HL-60 (cell line): Measurements from ENCODE around the gene FGF1.

Experiments used
- GABPA ChIP-seq: IDR thresholded peaks from 2 replicates; pipeline ENCODE4 v1.6.1; 2012; ENCODE audit warnings: low read depth
- POLR2AphosphoS5 ChIP-seq: IDR thresholded peaks from 2 replicates; pipeline ENCODE4 v1.6.1; 2012; ENCODE audit warnings: low read depth
- SPI1 ChIP-seq: IDR thresholded peaks from 2 replicates; pipeline ENCODE4 v1.6.1; 2012; ENCODE audit warnings: low read depth, mild to moderate bottlenecking, borderline replicate concordance
- TF ChIP-seq, protein P1 (sequence below): IDR thresholded peaks from one replicate; pipeline ENCODE4 v1.5.1; 2011; ENCODE audit warnings: low read length, control low read depth, inconsistent platforms; ENCODE audit not compliant: insufficient read depth
- TF ChIP-seq, protein P2 (sequence below): IDR thresholded peaks from 2 replicates; pipeline ENCODE4 v1.6.1; 2012; ENCODE audit warnings: low read depth; ENCODE audit not compliant: insufficient replicate concordance

DNA sequence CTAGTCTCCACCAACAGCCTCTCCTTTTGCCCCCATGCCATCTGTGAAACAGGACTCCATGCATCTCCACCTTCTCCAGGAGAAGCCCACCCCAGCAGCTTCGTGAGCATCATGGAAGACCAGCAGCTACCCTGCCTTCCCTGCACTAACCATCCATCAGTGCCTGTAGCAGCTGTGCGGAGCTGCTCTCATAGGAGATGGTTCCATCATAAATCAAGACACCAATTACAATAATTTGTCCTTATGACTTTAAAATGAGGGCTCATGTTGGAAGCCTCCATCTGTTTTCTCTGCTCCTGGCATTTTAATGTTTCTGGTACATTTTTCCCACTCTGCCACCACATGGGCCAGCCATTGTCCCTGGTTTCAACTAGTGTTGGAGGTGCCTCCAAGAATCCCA lies 69.9 kb downstream of the FGF1 start:
- TF ChIP-seq, protein P1, sequence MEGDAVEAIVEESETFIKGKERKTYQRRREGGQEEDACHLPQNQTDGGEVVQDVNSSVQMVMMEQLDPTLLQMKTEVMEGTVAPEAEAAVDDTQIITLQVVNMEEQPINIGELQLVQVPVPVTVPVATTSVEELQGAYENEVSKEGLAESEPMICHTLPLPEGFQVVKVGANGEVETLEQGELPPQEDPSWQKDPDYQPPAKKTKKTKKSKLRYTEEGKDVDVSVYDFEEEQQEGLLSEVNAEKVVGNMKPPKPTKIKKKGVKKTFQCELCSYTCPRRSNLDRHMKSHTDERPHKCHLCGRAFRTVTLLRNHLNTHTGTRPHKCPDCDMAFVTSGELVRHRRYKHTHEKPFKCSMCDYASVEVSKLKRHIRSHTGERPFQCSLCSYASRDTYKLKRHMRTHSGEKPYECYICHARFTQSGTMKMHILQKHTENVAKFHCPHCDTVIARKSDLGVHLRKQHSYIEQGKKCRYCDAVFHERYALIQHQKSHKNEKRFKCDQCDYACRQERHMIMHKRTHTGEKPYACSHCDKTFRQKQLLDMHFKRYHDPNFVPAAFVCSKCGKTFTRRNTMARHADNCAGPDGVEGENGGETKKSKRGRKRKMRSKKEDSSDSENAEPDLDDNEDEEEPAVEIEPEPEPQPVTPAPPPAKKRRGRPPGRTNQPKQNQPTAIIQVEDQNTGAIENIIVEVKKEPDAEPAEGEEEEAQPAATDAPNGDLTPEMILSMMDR = no peak
- no peak for TF ChIP-seq POLR2AphosphoS5
- no peak for TF ChIP-seq GABPA
- TF ChIP-seq, protein P2, sequence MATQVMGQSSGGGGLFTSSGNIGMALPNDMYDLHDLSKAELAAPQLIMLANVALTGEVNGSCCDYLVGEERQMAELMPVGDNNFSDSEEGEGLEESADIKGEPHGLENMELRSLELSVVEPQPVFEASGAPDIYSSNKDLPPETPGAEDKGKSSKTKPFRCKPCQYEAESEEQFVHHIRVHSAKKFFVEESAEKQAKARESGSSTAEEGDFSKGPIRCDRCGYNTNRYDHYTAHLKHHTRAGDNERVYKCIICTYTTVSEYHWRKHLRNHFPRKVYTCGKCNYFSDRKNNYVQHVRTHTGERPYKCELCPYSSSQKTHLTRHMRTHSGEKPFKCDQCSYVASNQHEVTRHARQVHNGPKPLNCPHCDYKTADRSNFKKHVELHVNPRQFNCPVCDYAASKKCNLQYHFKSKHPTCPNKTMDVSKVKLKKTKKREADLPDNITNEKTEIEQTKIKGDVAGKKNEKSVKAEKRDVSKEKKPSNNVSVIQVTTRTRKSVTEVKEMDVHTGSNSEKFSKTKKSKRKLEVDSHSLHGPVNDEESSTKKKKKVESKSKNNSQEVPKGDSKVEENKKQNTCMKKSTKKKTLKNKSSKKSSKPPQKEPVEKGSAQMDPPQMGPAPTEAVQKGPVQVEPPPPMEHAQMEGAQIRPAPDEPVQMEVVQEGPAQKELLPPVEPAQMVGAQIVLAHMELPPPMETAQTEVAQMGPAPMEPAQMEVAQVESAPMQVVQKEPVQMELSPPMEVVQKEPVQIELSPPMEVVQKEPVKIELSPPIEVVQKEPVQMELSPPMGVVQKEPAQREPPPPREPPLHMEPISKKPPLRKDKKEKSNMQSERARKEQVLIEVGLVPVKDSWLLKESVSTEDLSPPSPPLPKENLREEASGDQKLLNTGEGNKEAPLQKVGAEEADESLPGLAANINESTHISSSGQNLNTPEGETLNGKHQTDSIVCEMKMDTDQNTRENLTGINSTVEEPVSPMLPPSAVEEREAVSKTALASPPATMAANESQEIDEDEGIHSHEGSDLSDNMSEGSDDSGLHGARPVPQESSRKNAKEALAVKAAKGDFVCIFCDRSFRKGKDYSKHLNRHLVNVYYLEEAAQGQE = no peak
- TF ChIP-seq SPI1 = no peak
